GM18498 (cell line): Measurements from ENCODE around the gene MACROD2.

Experiments
- ATAC-seq: cut with Tn5 transposase; IDR thresholded peaks from one replicate; pipeline ENCODE4 v1.9.1; 2021; ENCODE audit warnings: mild to moderate bottlenecking, moderate library complexity; ENCODE audit not compliant: unreplicated experiment

MACROD2 gene

GRCh38 chr20:16083639-16084280 is 2088.4 kb downstream of the MACROD2 start:
- ATAC-seq, result no peak

GRCh38 chr20:16095226-16095625 is 2099.9 kb downstream of the MACROD2 start:
- ATAC-seq, result no peak

GRCh38 chr20:16096756-16097326 is 2101.5 kb downstream of the MACROD2 start:
- ATAC-seq, result no peak

- no peak for ATAC-seq
These were observed 2102.5 kb downstream of the MACROD2 start for GRCh38 chr20:16097788-16098187.

DNA sequence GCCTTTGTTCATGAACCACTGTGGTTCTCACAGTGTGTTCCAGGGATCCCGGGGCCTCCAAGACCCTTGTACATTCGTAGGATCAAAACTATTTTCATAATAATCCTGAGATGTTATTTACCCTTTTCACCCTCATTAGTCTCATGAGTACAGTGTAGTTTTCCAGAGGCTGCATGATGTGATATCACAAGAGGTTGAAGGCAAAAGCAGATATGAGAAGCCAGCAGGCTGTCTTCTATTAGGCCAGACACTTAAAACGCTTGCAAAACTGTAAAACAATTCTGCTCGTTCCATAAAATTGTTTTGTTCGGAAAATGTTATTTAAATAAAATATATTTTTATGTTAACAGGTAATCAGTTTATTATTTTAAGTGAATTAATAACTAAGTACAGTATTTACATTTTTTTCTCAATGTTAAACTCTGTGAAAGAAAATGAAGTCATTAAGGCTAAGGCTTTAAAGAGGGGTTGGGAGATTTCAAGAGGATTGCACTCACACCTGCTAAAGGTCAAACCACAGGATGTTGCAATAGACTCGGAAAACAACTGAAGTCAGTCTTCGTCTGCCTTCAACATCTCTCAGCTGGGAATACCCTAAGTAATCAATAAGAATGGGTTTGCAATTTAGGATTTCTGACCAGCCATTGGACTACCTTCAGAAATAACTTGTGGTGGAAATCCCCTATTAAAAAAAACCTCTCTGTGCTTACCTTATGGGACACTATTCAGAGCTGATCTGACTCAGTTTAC is 2103.7 kb downstream of the MACROD2 start:
- no peak for ATAC-seq

DNA sequence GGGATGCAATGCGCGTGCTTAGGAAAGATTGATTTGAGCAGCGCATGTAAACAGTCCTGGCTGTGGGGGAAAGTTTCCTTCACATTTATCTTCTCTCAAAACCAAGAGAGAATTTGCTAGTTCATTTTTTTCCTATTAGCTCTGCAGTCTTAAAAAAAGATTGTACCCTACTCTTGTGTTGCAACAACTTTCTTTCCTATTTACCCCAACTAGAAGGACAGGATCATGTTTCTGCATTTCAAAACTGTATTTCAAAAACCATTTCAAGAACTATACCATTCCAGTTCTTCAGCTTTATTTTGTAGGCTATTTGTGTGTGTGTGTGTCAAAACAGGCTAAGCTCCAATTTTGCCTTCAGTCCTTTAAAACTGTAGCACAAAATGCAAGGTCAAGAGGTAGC is 2104.8 kb downstream of the MACROD2 start:
- no peak for ATAC-seq

- no peak for ATAC-seq
These were observed 2105.5 kb downstream of the MACROD2 start for GRCh38 chr20:16100767-16101166.
